Kidney (tissue), 14 donors: ENCODE results near the gene PPP1R13L. TPM values are rescaled to one million over a fixed set of nuclear protein-coding genes. Genes with fewer than 3 reads are reported as not detected.
"Not testable (repeated sequence)": the region's sequence is repeated elsewhere in the genome, so short reads cannot be mapped to it uniquely, and the experiment has no call there.

Source experiments
- DNase-seq, 5 donors: peaks; one replicate each; pipeline ENCODE4 v3.0.0-alpha.2; 2013 to 2020
- FAIRE-seq: peaks from 2 replicates; lab custom pipeline; 2012; peaks lifted over from hg19 to GRCh38; lab: Jason Lieb, UNC
- H3K27ac ChIP-seq, 2 donors: one replicate each; pipeline ENCODE4 v1.7.0; 2013; ENCODE audit warnings: low read depth in 2 of 2, low read length in 2 of 2, inconsistent platforms in 1 of 2
- H3K27me3 ChIP-seq: one replicate; pipeline ENCODE4 v1.7.1; 2013; ENCODE audit warnings: low read length, inconsistent platforms; ENCODE audit not compliant: control insufficient read depth, insufficient read depth
- H3K36me3 ChIP-seq, 3 donors: one replicate each; pipeline versions ENCODE4 v1.7.0 to v1.7.1; 2013; ENCODE audit warnings: low read length in 3 of 3, control low read depth in 1 of 3, inconsistent platforms in 1 of 3; ENCODE audit not compliant: insufficient read depth in 3 of 3, control insufficient read depth in 2 of 3
- H3K4me1 ChIP-seq, 3 donors: one replicate each; pipeline versions ENCODE4 v1.7.0 to v1.7.1; 2013; ENCODE audit warnings: low read length in 3 of 3, inconsistent platforms in 1 of 3, low read depth in 1 of 3; ENCODE audit not compliant: control insufficient read depth in 2 of 3, insufficient read depth in 2 of 3
- H3K4me3 ChIP-seq, 3 donors: one replicate each; pipeline versions ENCODE4 v1.7.0 to v1.8.1; 2013; ENCODE audit warnings: low read length in 3 of 3, control low read depth in 1 of 3, inconsistent platforms in 1 of 3
- H3K9ac ChIP-seq, 3 donors: one replicate each; pipeline versions ENCODE4 v1.7.0 to v1.7.1; 2013; ENCODE audit warnings: low read length in 3 of 3, control low read depth in 1 of 3, inconsistent platforms in 1 of 3
- H3K9me3 ChIP-seq, 3 donors: one replicate each; pipeline versions ENCODE4 v1.7.0 to v1.7.1; 2013; ENCODE audit warnings: low read length in 3 of 3, control low read depth in 1 of 3, inconsistent platforms in 1 of 3; ENCODE audit not compliant: control insufficient read depth in 2 of 3, insufficient read depth in 1 of 3
- intact Hi-C: fragments of 100-400 bp; cut with DNase I; formaldehyde crosslinking; loops from one replicate; pipeline ENCODE4 v1.11.1; 2022
- polyA plus RNA-seq: library from polyadenylated mRNA; stranded (reverse); fragments of 350-450 nt; fragmentation: Illumina TruSeq; extraction: RNeasy Lipid Tissue Mini Kit (QIAGEN cat#74804); gene quantifications from one replicate; pipeline ENCODE4 v1.2.3, GENCODE V29; 2014; ENCODE audit warnings: low read depth, low replicate concordance; ENCODE audit not compliant: insufficient read depth
- total RNA-seq: library from RNA; stranded (reverse); fragmentation: NEBNext Ultra II Directional; extraction: Animal tissue kit (Norgen Biotek cat#: 25700); gene quantifications from one replicate; pipeline ENCODE4 v1.2.1, GENCODE V29; 2021
- TF ChIP-seq, protein P1 (sequence below): IDR thresholded peaks from 3 replicates; pipeline ENCODE4 v1.5.1; 2012; ENCODE audit warnings: mild to moderate bottlenecking, moderate library complexity, borderline replicate concordance; ENCODE audit not compliant: insufficient read depth; ENCODE audit errors: extremely low read depth
- donor health status: control.
- donor health status: control.
- donor health status: control.
- donor health status: control.
- donor health status: control.
- donor health status: DM: yes; HTN: yes; CAD: no.
- donor health status: Normal renal cell carcinoma (clear cell type).

PPP1R13L gene
- total and polyA plus RNA-seq, 2 donors from 2014 or later, result 21.4 to 32.4 TPM

DNA sequence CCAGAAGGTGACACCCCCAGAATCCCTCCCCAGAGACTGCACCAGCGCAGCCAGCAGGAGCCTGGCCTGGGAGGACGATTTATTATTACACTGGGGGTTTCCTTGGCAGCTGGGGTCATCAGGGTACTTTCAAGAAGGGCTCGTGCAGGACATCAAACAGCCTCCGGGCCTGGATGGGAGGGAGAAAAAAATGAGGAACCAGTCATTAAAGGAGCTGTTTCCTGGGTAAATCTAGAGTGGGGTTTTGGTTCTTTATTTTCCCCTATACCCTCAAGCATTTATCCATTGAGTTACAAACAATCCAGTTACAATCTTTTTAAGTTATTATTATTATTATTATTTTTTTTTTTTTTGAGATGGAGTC is 4.7 kb upstream of the PPP1R13L start:
- DNase-seq (no peak), FAIRE-seq (no peak)
- intact Hi-C loops, result no loop called here
- Histone ChIP-seq H3K9me3 (no peaks in the 10 kb centered on the region), H3K4me1 (peaks cover 0 to 4% (median 0%) of the 10 kb centered on the region in 3 donors), H3K27ac (no peak overlapping the region), H3K9ac (no peak overlapping the region), H3K27me3 (peaks cover 6% of the 10 kb centered on the region), H3K4me3 (no peak overlapping the region), H3K36me3 (peaks cover 0 to 8% (median 4%) of the 10 kb centered on the region in 3 donors)
- TF ChIP-seq, protein P1, sequence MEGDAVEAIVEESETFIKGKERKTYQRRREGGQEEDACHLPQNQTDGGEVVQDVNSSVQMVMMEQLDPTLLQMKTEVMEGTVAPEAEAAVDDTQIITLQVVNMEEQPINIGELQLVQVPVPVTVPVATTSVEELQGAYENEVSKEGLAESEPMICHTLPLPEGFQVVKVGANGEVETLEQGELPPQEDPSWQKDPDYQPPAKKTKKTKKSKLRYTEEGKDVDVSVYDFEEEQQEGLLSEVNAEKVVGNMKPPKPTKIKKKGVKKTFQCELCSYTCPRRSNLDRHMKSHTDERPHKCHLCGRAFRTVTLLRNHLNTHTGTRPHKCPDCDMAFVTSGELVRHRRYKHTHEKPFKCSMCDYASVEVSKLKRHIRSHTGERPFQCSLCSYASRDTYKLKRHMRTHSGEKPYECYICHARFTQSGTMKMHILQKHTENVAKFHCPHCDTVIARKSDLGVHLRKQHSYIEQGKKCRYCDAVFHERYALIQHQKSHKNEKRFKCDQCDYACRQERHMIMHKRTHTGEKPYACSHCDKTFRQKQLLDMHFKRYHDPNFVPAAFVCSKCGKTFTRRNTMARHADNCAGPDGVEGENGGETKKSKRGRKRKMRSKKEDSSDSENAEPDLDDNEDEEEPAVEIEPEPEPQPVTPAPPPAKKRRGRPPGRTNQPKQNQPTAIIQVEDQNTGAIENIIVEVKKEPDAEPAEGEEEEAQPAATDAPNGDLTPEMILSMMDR, result no peak

GRCh38 chr19:45408830-45409556 is 4.1 kb upstream of the PPP1R13L start:
- H3K27ac ChIP-seq, result no peak overlapping the region
- no peaks in the 10 kb centered on the region for H3K9me3 ChIP-seq
- TF ChIP-seq, protein P1, result no peak
- no peak overlapping the region for H3K4me3 ChIP-seq
- H3K36me3 ChIP-seq, result peaks cover 0 to 6% (median 4%) of the 10 kb centered on the region in 3 donors
- peaks cover 0 to 6% (median 0%) of the 10 kb centered on the region in 3 donors for H3K4me1 ChIP-seq
- FAIRE-seq, result no peak
- intact Hi-C loops, result no loop called here
- DNase-seq, result no peak
- H3K9ac ChIP-seq, result no peak overlapping the region
- H3K27me3 ChIP-seq, result peaks cover 11% of the 10 kb centered on the region

GRCh38 chr19:45408121-45408520 is 3.3 kb upstream of the PPP1R13L start:
- no peak for FAIRE-seq
- TF ChIP-seq, protein P1, result no peak
- Histone ChIP-seq H3K27ac (no peak overlapping the region), H3K36me3 (no peaks in the 10 kb centered on the region), H3K9me3 (no peaks in the 10 kb centered on the region), H3K4me1 (peaks cover 0 to 10% (median 5%) of the 10 kb centered on the region in 3 donors), H3K9ac (no peak overlapping the region), H3K27me3 (peaks cover 15% of the 10 kb centered on the region), H3K4me3 (no peak overlapping the region)
- no peak for DNase-seq
- intact Hi-C loops, result no loop called here

DNA sequence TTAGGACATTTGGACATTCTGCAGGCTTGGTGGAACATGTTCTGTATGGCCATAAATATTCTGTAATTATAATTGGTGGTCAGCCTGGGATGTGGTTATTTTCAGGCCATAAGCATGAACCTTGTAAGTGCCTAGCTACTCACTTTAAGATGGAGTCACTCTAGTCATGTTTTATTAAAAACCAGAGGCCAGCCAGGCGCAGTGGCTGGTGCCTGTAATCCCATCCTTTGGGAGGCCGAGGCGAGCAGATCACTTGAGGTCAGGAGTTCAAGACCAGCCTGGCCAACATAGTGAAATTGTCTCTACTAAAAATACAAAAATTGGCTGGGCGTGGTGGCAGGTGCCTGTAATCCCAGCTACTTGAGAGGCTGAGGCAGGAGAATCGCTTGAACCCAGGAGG is 2.7 kb upstream of the PPP1R13L start:
- not testable (repeated sequence) for H3K9ac ChIP-seq

More for the DNA sequence above, 2.7 kb upstream of the PPP1R13L start:
- H3K4me1 ChIP-seq, intact Hi-C loops, H3K4me3 ChIP-seq, FAIRE-seq, H3K36me3 ChIP-seq, DNase-seq, H3K9me3 ChIP-seq, H3K27ac ChIP-seq: not testable (repeated sequence)
- H3K27me3 ChIP-seq, result peaks cover 15% of the 10 kb centered on the region
